IPS DF 4.7 (cell line): ENCODE data around the gene SLC22A7.

ENCODE experiments used
- DNase-seq: peaks from one replicate; pipeline ENCODE4 v3.0.0-alpha.2; 2013; ENCODE audit warnings: low spot score; ENCODE audit errors: extremely low read depth

SLC22A7 gene

GRCh38 chr6:43282636-43283513 is 15.2 kb upstream of the SLC22A7 start:
- DNase-seq, result no peak

- no peak for DNase-seq
Measured at GRCh38 chr6:43283514-43283901, 14.6 kb upstream of the SLC22A7 start.

GRCh38 chr6:43283905-43284304 is 14.2 kb upstream of the SLC22A7 start:
- no peak for DNase-seq

GRCh38 chr6:43284991-43285781 is 12.9 kb upstream of the SLC22A7 start:
- no peak for DNase-seq

- no peak for DNase-seq
Measured at GRCh38 chr6:43285832-43286231, 12.2 kb upstream of the SLC22A7 start.

GRCh38 chr6:43286456-43286979 is 11.5 kb upstream of the SLC22A7 start:
- no peak for DNase-seq

GRCh38 chr6:43286980-43287716 is 10.9 kb upstream of the SLC22A7 start:
- DNase-seq, result no peak

- no peak for DNase-seq
Measured at GRCh38 chr6:43287717-43288679, 10.1 kb upstream of the SLC22A7 start.

GRCh38 chr6:43290339-43290904 is 7.6 kb upstream of the SLC22A7 start:
- no peak for DNase-seq

GRCh38 chr6:43290905-43291355 is 7.1 kb upstream of the SLC22A7 start:
- no peak for DNase-seq

- DNase-seq, result no peak
Measured at GRCh38 chr6:43291708-43292107, 6.4 kb upstream of the SLC22A7 start.

GRCh38 chr6:43292341-43292740 is 5.7 kb upstream of the SLC22A7 start:
- DNase-seq, result no peak

GRCh38 chr6:43292763-43293318 is 5.2 kb upstream of the SLC22A7 start:
- DNase-seq, result no peak

GRCh38 chr6:43293698-43294097 is 4.4 kb upstream of the SLC22A7 start:
- no peak for DNase-seq

GRCh38 chr6:43294536-43294935 is 3.5 kb upstream of the SLC22A7 start:
- DNase-seq, result no peak

- DNase-seq, result no peak
Measured at GRCh38 chr6:43295456-43295855, 2.6 kb upstream of the SLC22A7 start.

- no peak for DNase-seq
Measured at GRCh38 chr6:43296780-43297497, 1.1 kb upstream of the SLC22A7 start.

GRCh38 chr6:43298565-43299337 is 691 bp downstream of the SLC22A7 start:
- DNase-seq, result no peak
